GM12878 (cell line): Measurements from ENCODE around the gene SPATA2. TPM values are rescaled to one million over a fixed set of nuclear protein-coding genes. Genes with fewer than 3 reads are reported as not detected.

Source experiments
- ATAC-seq: fragments of 200-7000 bp; cut with Tn5 transposase; 3 replicates; pipeline ENCODE4 v1.9.1; 2020; ENCODE audit warnings: mild to moderate bottlenecking, moderate library complexity
- BruUV-seq: library from RNA; stranded (reverse); fragments of 400-500 nt; replicated peaks from 2 replicates; lab custom pipeline; 2021; lab: Mats Ljungman, UMichigan
- CTCF ChIA-PET: fragments of 300-600 bp; sonication (Branson Sonifier 250); formaldehyde crosslinking; extraction: SDS; loops from one replicate; lab custom pipeline; 2021; ENCODE audit warnings: inconsistent platforms; lab: Yijun Ruan, JAX
- POLR2A ChIA-PET: fragments of 350-600 bp; formaldehyde crosslinking; extraction: SDS; loops from one replicate; lab custom pipeline; 2021; ENCODE audit warnings: inconsistent platforms; lab: Charles Lee
- RAD21 ChIA-PET: fragments of 300-600 bp; sonication (Branson Sonifier 250); formaldehyde crosslinking; loops from one replicate; lab custom pipeline; 2023; ENCODE audit warnings: antibody characterized with exemption; ENCODE audit not compliant: unreplicated experiment; lab: Charles Lee
- SMC1A ChIA-PET: fragments of 300-600 bp; sonication (Branson Sonifier 250); formaldehyde crosslinking; loops from one replicate; lab custom pipeline; 2023; ENCODE audit not compliant: unreplicated experiment, uncharacterized antibody; lab: Charles Lee
- DNase-seq: peaks from one replicate; pipeline ENCODE4 v3.0.0-alpha.2; 2011; ENCODE audit warnings: low read depth, low spot score
- FAIRE-seq: peaks from 3 replicates; lab custom pipeline; 2011; peaks lifted over from hg19 to GRCh38; lab: Jason Lieb, UNC
- H2AFZ ChIP-seq: 2 replicates; pipeline ENCODE4 v1.6.0; 2011; ENCODE audit warnings: low read depth, low read length, control low read depth; ENCODE audit not compliant: control insufficient read depth
- H3K27ac ChIP-seq: 2 replicates; pipeline ENCODE4 v1.5.1; 2011; ENCODE audit warnings: control low read depth; ENCODE audit not compliant: control insufficient read depth, insufficient read depth
- H3K27me3 ChIP-seq, 2 experiments: replicated peaks in 1 of 2; 2 replicates each; pipeline versions ENCODE4 v1.6.0 to v1.6.1; 2011; ENCODE audit warnings: low read length in 1 of 2; ENCODE audit not compliant: control insufficient read depth in 2 of 2, insufficient read depth in 2 of 2
- H3K36me3 ChIP-seq, 2 experiments: 2 replicates each; pipeline ENCODE4 v1.5.1; 2011; ENCODE audit warnings: low read length in 1 of 2; ENCODE audit not compliant: control insufficient read depth in 2 of 2, insufficient read depth in 2 of 2
- H3K4me1 ChIP-seq: 2 replicates; pipeline ENCODE4 v1.6.1; 2011; ENCODE audit warnings: mild to moderate bottlenecking, low read length, moderate library complexity, mixed read lengths; ENCODE audit not compliant: control insufficient read depth, insufficient read depth
- H3K4me2 ChIP-seq: 2 replicates; pipeline ENCODE4 v1.6.0; 2011; ENCODE audit warnings: control low read depth; ENCODE audit not compliant: control insufficient read depth, insufficient read depth
- H3K4me3 ChIP-seq: fragments of 200-600 bp; sonication (generic); 2 replicates; pipeline ENCODE4 v1.5.1; 2016
- H3K79me2 ChIP-seq: 2 replicates; pipeline ENCODE4 v1.6.0; 2011; ENCODE audit warnings: low read length; ENCODE audit not compliant: control insufficient read depth, insufficient read depth
- H3K9ac ChIP-seq: 2 replicates; pipeline ENCODE4 v1.8.0; 2011; ENCODE audit warnings: low read length, control low read depth, mixed read lengths; ENCODE audit not compliant: control insufficient read depth, insufficient read depth
- H3K9me3 ChIP-seq: replicated peaks from 3 replicates; pipeline ENCODE4 v1.5.1; 2011; ENCODE audit warnings: mild to moderate bottlenecking, low read length; ENCODE audit not compliant: control insufficient read depth, insufficient read depth
- H4K20me1 ChIP-seq: 2 replicates; pipeline ENCODE4 v1.6.0; 2011; ENCODE audit not compliant: control insufficient read depth, insufficient read depth
- E2F4 ChIP-seq: IDR thresholded peaks from 2 replicates; pipeline ENCODE4 v1.6.1; 2012; ENCODE audit warnings: low read depth, low read length, improper control_type of control experiment
- FOS ChIP-seq: IDR thresholded peaks from 3 replicates; pipeline ENCODE4 v1.6.1; 2011; ENCODE audit warnings: borderline replicate concordance; ENCODE audit not compliant: insufficient read length; ENCODE audit errors: extremely low read depth
- IKZF1 ChIP-seq: fragments of 450-650 bp; conservative IDR thresholded peaks from 2 replicates; pipeline ENCODE4 v1.6.1; 2017; ENCODE audit warnings: antibody characterized with exemption, mild to moderate bottlenecking
- IRF4 ChIP-seq: IDR thresholded peaks from 2 replicates; pipeline ENCODE4 v1.6.1; 2011; ENCODE audit warnings: low read depth, low read length
- NR2C2 ChIP-seq: IDR thresholded peaks from 2 replicates; pipeline ENCODE4 v1.6.1; 2011; ENCODE audit warnings: borderline replicate concordance, low read depth; ENCODE audit not compliant: control insufficient read depth, insufficient read length
- PKNOX1 ChIP-seq: fragments of 450-650 bp; IDR thresholded peaks from 2 replicates; pipeline ENCODE4 v1.6.1; 2016; ENCODE audit warnings: mild to moderate bottlenecking
- POLR2AphosphoS2 ChIP-seq: IDR thresholded peaks from 2 replicates; pipeline ENCODE4 v1.6.1; 2011; ENCODE audit warnings: low read depth, mild to moderate bottlenecking, low read length, improper control_type of control experiment, moderate library complexity
- SMARCA5 ChIP-seq: fragments of 450-650 bp; IDR thresholded peaks from 2 replicates; pipeline ENCODE4 v1.6.1; 2017; ENCODE audit warnings: mild to moderate bottlenecking
- SRF ChIP-seq, 2 experiments: IDR thresholded peaks; 2 replicates each; pipeline ENCODE4 v1.6.1; 2011; ENCODE audit warnings: low read depth in 2 of 2, low read length in 2 of 2, mild to moderate bottlenecking in 1 of 2, moderate library complexity in 1 of 2
- WGBS: methylation state at CpG from one replicate; pipeline ENCODE4 v1.1.6; 2016; ENCODE audit warnings: low lambda C conversion rate; ENCODE audit not compliant: insufficient replicate concordance, insufficient coverage; ENCODE audit errors: missing lambda C conversion rate; 5-methylcytosine and 5-hydroxymethylcytosine counted together
- in situ Hi-C: fragments of 300-500 bp; cut with MboI; formaldehyde crosslinking; loops from 9 replicates; pipeline ENCODE4 v1.14.3; 2018; ENCODE audit warnings: mixed read lengths
- intact Hi-C: fragments of 100-400 bp; cut with micrococcal nuclease; formaldehyde crosslinking; loops from one replicate; pipeline ENCODE4 v1.14.2; 2022; ENCODE audit not compliant: unreplicated experiment
- polyA plus RNA-seq, 11 experiments: library from polyadenylated mRNA; depleted of rRNA in 4 of 11; unstranded in 6 of 11; stranded (reverse) in 5 of 11; fragments of >200 nt; fragmentation: Nextera tagmentation in 4 of 11; fragmentation: Illumina TruSeq in 1 of 11; extraction: Ambion mirVana in 4 of 11; extraction: Trizol in 1 of 11; gene quantifications; 1 replicate in 1 of 11; 2 replicates in 10 of 11; pipeline versions ENCODE4 v1.2.1 to v1.2.3, GENCODE V29; 2011 to 2016; ENCODE audit warnings: inconsistent platforms in 2 of 11, missing spikeins in 2 of 11, low read depth in 1 of 11
- total RNA-seq, 4 experiments: library from RNA; depleted of rRNA in 3 of 4; stranded (reverse); fragments of >200 nt in 3 of 4; fragmentation: Illumina TruSeq in 1 of 4; extraction: Trizol in 1 of 4; gene quantifications; 2 replicates each; pipeline versions ENCODE4 v1.2.1 to v1.2.3, GENCODE V29; 2013 to 2021

SPATA2 gene
- total and polyA plus RNA-seq, 10 of the 15 experiments (the other 5 are each of a cell fraction or from before 2014, with no cell fraction given) = 0.93 to 11.7 (median 5.6) TPM

GRCh38 chr20:49894073-49894470 lies 21.3 kb downstream of the SPATA2 start (continued):
- TF ChIP-seq SMARCA5 (no peak), PKNOX1 (no peak), SRF (IDR thresholded peaks at IDR 0.05; ENCODE audit: low read depth in 2 of 2, low read length in 2 of 2) (peak; percentile 26 to 69; a peak in 2 of 4 replicates), IKZF1 (0 out of 2 replicates have a peak, but pooled peaks have one; percentile 31), IRF4 (peak; percentile 19; the same call in 1 of the 2 replicates), E2F4 (no peak), NR2C2 (no peak)
- TF ChIP-seq, all 136 proteins: peak for 8

DNA sequence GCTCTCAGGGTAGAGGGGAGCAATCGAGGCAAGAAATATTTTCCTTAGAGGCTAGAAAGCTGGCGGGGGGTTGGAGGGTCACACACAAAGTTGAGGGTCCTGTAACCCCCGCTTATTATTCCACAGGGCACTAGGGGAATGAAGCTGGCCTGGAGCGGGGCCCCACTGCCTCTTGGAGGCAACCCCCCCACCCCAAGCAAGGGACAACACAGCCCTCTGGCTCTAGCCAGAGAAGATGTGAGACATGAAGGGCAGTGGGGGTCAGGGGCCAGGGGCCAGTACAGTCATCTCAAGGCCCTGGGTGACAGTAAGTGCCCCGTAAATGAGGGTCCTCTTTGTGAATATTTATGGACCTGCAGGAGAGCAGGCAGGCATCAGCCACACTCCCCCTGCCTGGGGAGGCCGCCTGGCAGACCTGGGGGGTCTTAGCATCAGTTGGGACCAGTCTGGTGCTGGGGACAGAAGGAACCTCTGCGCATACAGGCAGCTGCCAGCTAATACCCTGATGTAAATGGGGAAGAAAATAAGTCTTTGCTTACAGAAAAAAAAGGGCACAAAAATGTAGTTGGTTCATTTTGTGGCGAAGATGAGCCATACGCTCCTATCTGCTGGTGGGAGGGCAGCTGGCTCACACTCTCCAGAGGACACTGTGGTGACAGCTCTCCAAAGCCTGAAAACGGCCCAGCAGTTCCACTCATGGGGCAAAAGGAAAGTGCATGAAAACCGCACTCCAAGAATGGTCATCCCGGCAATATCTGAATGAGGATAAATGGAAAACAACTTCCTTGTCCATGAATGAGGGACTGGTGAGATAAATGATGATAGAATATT lies 21.9 kb downstream of the SPATA2 start:
- 0 out of 2 replicates have a peak overlapping the region, but pooled peaks have one; percentile 0 for H3K4me3 ChIP-seq
- H3K27me3 ChIP-seq = no peaks in the 10 kb centered on the region
- peak overlapping the region; percentile 73 for H3K27ac ChIP-seq
- in situ Hi-C loops (no loop called here), intact Hi-C loops (no loop called here)
- FAIRE-seq (peak; percentile 71), ATAC-seq (peak; percentile 63), DNase-seq (no peak)
- RAD21 ChIA-PET = interaction anchor here (1.2 kb wide), 1 partner anchor 48 kb away, joined by 3 read pairs; no protein-coding TSS in a partner anchor
- no peaks in the 10 kb centered on the region for H3K79me2 ChIP-seq
- no TSS peak for BruUV-seq
- CTCF ChIA-PET = interaction anchor here (0.6 to 1.7 kb wide), 6 partner anchors 35 to 379 kb away, joined by 3 to 6 read pairs (median 4); no protein-coding TSS in a partner anchor
- no peaks in the 10 kb centered on the region for H4K20me1 ChIP-seq
- H3K4me1 ChIP-seq = peaks cover 23% of the 10 kb centered on the region
- SMC1A ChIA-PET = interaction anchor here (0.8 to 1.6 kb wide), 3 partner anchors 15 to 302 kb away, joined by 3 to 4 read pairs (median 3); no protein-coding TSS in a partner anchor
- peaks cover 1 to 6% of the 10 kb centered on the region in 2 experiments; a peak in 2 of 4 replicates for H3K36me3 ChIP-seq
- TF ChIP-seq FOS (no peak), POLR2AphosphoS2 (0 out of 2 replicates have a peak, but pooled peaks have one; percentile 34)
- H3K4me2 ChIP-seq = peak overlapping the region; percentile 92
- H3K9me3 ChIP-seq = no peaks in the 10 kb centered on the region
- POLR2A ChIA-PET = interaction anchor here (1.0 kb wide), 1 partner anchor 173 kb away, joined by 6 read pairs; no protein-coding TSS in a partner anchor
- WGBS = 24% methylated on average over 12 of the region's 12 CpGs
- H2AFZ ChIP-seq = peak overlapping the region; percentile 65; the same call in 1 of the 2 replicates
- H3K9ac ChIP-seq = peak overlapping the region; percentile 51
